H1 (cell line): ENCODE measurements around the gene MX1. TPM values are rescaled to one million over a fixed set of nuclear protein-coding genes. Genes with fewer than 3 reads are reported as not detected.

Experiments used
- EZH2 ChIP-seq: fragments of 200-600 bp; sonication (generic); IDR thresholded peaks from 2 replicates; pipeline ENCODE4 v1.7.1; 2012; ENCODE audit warnings: low read depth, mild to moderate bottlenecking, moderate library complexity, low read length, inconsistent platforms; ENCODE audit not compliant: severe bottlenecking
- RFX5 ChIP-seq: IDR thresholded peaks from 2 replicates; pipeline ENCODE4 v1.6.1; 2011; ENCODE audit warnings: low read depth, low read length, improper control_type of control experiment, borderline replicate concordance
- polyA plus RNA-seq, 7 experiments: library from polyadenylated mRNA; depleted of rRNA in 3 of 7; stranded (reverse) in 5 of 7; unstranded in 2 of 7; fragments of >200 nt in 5 of 7; fragments of 200-250 nt in 2 of 7; gene quantifications; 1 replicate in 5 of 7; 2 replicates in 1 of 7; 4 replicates in 1 of 7; pipeline versions ENCODE4 v1.2.1 to v1.2.3, GENCODE V29; 2011 to 2013; ENCODE audit warnings: missing spikeins in 2 of 7, mixed read lengths in 2 of 7
- total RNA-seq: library from RNA; stranded (reverse); fragmentation: NEBNext Ultra II Directional; extraction: Animal tissue kit (Norgen Biotek cat#: 25700); gene quantifications from 2 replicates; pipeline ENCODE4 v1.2.1, GENCODE V29; 2021

The MX1 gene
- total and polyA plus RNA-seq, 2 of the 8 experiments (the other 6 are each of a cell fraction or from before 2014, with no cell fraction given), result 3.8 to 5.7 TPM

GRCh38 chr21:41480086-41480690 lies 54.1 kb downstream of the MX1 start (continued):
- TF ChIP-seq RFX5 (no peak), EZH2 (no peak)
